Fibroblast of gingiva (primary cell): ENCODE data around the gene CCL2.

Experiments
- DNase-seq: peaks from one replicate; pipeline ENCODE4 v3.0.0-alpha.2; 2011; ENCODE audit warnings: low read depth

CCL2 gene

DNA sequence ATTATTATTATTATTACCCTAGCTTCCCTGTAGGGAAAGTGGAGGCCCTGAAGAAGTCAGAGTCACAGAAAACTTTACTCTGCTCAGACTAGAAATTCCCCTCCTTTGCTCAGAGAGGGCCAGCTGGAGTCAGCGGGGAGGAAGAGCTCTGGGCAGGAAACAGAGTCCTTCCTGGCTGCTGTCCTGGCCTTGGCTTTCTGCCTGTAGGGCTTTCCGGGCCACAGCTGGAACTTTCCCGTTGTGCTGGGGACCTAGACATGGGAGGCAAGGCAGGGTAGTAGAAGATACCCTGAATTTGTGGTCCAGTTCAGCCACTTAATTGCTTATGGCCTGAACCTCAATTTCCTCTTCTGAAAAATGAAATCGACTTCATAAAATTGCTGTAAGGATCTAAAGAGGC is 14.0 kb upstream of the CCL2 start:
- DNase-seq: no peak

GRCh38 chr17:34242587-34243363 is 12.3 kb upstream of the CCL2 start:
- no peak for DNase-seq

DNA sequence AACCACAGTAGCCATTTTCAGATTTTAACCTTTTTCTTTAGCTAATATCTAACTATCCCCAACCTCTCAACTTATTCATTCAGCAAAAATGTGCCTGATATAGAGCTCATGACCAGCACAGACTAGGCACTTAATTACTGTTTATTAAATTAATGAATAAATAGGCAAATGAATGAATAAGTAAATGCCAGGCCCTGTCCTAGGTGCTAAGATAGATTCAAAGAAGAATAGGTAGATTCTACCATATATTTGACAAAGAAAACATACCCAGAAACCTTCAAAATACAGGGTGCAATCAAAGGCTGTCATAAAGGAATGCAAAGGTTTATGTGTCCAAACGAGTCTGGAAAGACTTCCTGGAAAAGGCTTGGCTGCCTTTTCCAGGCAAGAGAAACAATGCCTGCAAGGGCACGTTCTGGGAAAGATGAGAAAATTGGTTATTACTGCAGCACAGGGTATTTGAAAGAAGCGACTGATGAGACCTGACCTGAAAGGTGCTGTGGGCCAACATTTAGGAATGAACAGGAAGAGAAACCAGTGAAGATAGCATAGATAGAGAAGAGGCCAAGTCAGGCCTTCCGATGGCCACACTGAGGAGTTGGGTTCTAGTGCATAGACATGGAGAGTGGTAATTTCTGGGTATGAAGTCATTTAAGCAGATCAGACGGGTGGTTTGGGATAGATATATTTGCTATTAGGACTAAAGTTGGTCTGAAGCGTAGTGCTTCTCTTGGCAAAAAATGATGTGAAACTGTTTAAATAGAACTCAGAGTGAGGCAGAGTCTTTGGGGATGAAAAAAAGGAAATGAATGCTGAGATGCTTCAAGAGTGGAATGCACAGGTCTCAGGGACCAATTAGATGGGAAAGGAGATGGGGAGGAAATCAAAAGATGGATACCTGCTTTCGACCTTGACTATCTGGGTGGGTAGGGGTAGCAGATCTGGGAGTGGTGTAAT is 11.4 kb upstream of the CCL2 start:
- no peak for DNase-seq

GRCh38 chr17:34245351-34245905 is 9.7 kb upstream of the CCL2 start:
- DNase-seq: no peak

- no peak for DNase-seq
Measured at GRCh38 chr17:34246446-34246845, 8.6 kb upstream of the CCL2 start.

DNA sequence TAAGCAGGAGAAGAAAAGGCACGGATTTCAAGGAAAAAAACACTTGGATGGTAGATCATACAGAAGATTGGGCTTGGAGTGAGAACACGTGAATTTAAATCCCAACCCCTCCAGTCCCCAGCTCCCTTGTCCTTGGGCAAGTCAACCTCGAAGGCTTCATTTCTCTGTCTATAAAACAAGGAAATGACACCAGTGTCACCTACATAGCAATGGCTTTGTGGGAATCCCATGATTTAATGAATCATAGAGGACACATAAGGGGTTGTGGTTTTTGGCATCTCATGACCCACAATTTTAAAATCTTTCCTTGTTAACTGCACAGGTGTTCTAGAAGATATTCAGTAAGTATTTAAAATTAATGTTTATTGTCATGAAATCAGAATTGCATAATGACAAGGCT is 8.2 kb upstream of the CCL2 start:
- DNase-seq: no peak

GRCh38 chr17:34248511-34249024 is 6.5 kb upstream of the CCL2 start:
- DNase-seq: peak; percentile 60

GRCh38 chr17:34249061-34249460 is 6.0 kb upstream of the CCL2 start:
- DNase-seq: no peak

GRCh38 chr17:34249478-34249877 is 5.6 kb upstream of the CCL2 start:
- DNase-seq: no peak

- DNase-seq: no peak
Measured at GRCh38 chr17:34251186-34251585, 3.9 kb upstream of the CCL2 start.

- DNase-seq: no peak
Measured at GRCh38 chr17:34252095-34252443, 3.0 kb upstream of the CCL2 start.

- peak; percentile 89 for DNase-seq
Measured at GRCh38 chr17:34252444-34253138, 2.5 kb upstream of the CCL2 start.

- DNase-seq: no peak
Measured at GRCh38 chr17:34253139-34253525, 2.0 kb upstream of the CCL2 start.

DNA sequence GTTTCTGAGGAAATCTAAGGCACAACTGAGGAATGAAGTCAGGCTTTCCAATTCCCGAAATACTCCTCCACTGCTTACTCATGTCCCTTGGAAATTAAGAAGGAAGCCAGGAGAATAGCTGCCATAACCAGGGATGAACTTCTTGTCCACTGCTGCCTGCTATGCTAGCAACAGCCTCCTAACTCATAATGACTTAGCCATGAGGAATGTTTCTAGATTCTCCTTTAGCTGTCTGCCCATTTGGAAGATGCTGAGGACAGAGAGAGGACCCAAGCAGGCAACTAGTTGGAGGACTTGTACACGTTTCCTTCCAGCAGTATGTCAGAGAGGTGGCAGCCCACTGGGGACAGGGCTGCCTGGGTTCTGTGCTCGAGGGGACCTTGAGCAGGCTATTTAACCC is 939 bp upstream of the CCL2 start:
- peak; percentile 82 for DNase-seq

- no peak for DNase-seq
Measured at GRCh38 chr17:34255381-34255732, 272 bp downstream of the CCL2 start.

GRCh38 chr17:34255841-34256240 is 756 bp downstream of the CCL2 start:
- DNase-seq: no peak

DNA sequence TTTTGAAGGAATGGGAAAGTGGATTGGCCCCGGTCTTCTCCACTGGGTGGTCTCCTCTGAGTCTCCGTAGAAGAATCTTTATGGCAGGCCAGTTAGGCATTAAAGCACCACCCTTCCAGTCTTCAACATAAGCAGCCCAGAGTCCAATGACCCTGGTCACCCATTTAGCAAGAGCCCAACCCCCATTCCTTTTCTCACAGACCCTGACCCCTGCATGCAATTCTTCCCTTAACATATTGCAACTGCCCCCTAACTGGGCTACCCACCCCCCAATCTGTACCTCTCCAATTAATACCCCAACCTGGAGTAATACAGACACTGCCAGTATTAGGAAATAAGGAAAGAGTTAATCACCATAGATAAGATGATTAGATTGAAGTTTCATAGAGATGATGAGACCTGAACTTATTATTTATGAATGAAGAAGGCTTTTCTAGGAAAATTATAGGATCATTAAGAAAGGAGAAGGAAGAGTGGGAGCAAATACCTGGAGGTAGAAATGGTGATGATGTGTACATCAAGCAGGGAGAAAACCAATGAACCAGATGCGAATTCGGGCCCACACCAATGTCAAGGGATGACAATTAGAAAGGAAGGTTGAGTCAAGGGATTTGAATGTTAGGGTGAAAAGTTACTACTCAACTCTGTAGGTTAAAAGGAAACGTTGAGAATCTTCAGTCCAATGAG is 2.4 kb downstream of the CCL2 start:
- no peak for DNase-seq

DNA sequence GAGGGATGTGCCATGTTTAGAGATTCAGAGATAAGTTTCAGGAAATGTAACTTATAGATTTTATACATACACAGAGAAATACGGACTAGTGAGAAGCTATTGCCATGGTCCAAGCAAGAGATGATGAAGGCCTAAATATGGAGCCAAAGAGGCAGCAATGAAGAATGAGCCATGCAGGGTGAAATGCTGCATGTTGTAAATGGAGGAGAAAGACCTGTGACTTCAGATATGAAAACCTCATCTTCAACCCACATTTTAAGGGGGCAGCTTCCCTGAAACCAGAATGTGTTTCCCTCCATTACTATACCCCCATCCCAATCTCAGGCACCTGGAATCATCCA is 2.9 kb downstream of the CCL2 start:
- DNase-seq: no peak

GRCh38 chr17:34259146-34259545 is 4.1 kb downstream of the CCL2 start:
- peak; percentile 85 for DNase-seq

GRCh38 chr17:34260861-34261260 is 5.8 kb downstream of the CCL2 start:
- no peak for DNase-seq

GRCh38 chr17:34261568-34262337 is 6.7 kb downstream of the CCL2 start:
- no peak for DNase-seq
